ENCODE measurements around the gene SERPINA6. TPM values are rescaled to one million over a fixed set of nuclear protein-coding genes. Genes with fewer than 3 reads are reported as not detected.
A peak's percentile ranks its signal among the peaks of the same experiment; 100 is the strongest.
"Not testable (repeated sequence)": the region's sequence is repeated elsewhere in the genome, so short reads cannot be mapped to it uniquely, and the experiment has no call there.

The SERPINA6 gene
- total RNA-seq, 1 donor from 2014 or later: 0.65 TPM

DNA sequence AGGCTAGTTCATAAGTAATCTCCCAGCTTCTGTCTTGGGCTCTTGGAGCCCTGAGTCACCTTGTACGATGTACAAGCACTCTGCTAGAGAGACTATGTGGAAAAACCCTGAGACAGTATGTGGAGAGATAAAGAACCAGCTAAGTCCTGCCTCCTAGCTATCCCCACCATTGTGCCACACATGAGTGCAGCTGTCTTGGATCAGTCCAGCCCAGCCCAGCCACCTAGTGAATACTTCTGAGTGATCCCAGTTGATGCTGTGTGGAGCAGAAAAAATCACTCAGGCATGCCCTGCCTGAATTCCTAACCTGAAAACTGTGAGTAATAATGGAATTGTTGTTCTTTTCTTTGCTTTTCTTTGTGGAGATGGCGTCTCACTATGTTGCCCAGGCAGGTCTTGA, 5.1 kb upstream of the SERPINA6 start:
- DNase-seq (ENCODE audit: low read depth): peak; percentile 91

DNA sequence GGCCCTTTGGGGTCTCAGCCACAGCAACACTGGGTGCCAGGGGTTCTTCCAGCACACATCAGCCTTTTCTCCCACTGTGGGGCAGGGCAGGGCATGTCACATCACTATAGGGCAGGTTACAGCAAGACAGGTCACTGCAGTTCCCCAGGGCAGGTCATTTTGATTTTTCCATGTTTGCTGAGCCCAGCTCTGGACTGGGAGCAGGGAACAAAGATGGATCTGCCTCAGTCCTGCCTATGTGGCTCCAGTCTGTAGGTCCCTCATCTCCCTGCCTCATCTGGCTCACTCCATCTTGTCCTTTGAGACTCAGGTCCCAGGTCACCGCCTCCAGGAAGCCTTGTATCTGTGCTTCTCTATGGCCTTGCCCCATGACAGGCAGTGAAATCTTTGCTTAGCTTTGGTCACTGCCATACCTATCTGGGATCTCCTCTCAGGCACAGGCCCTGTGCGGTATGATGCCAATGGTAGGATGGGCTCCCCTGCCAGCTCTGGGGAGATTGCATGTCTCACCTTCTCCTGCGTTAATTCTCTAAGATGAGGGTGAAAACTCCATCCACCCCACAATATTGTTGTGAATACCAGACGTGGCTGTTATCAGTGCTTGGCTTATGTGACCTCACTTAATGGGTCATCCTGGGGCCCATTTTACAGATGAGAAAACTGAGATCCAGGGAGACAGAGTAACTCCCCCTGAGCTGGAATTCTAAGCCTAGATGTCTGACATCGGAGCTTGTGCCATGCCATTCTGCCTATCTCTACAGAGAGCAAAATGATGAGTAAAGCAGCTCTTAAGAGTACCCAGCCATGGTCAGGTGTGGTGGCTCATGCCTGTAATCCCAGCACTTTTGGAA, 1.5 kb downstream of the SERPINA6 start:
- no peak for DNase-seq (ENCODE audit: low read depth)

DNA sequence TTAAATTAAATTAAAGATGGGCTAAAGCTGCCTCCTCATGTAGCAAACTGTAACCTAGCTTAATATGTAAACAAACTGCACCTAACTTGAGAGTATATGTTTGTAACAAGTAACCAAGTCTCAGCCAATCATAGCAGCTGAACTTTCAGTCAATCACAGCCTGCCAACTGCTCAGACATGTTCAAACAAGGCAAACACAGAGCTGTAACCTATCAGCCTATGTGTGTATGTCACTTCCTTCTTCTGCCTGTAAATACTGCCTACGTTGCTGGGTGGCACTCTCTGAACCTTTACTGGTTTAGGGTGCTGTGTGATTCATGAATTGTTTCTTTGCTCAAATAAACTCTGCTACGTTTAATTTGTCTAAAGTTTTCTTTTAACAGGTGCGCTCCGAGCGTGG, 2.9 kb downstream of the SERPINA6 start:
- DNase-seq (ENCODE audit: low read depth): peak; percentile 88

DNA sequence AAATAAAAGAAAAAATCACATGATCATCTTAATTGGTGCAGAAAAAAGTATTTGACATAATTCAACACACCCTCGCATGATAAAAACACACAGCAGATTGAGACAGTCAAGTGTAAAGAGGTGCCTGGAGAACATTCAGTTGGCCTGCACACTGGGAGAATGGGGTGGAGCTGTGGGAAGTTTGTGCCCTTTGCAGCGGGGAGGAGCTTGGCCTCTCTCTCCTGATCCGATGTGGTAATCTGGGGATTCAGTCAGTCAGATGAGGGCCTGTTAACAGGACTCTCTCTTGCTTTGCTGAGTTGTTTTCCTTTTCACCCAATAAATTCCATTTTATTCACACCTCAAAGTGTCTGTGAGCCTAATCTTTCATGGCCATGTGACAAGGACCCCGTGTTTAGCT, 5.9 kb downstream of the SERPINA6 start:
- peak; percentile 79 for DNase-seq (ENCODE audit: low read depth)

DNA sequence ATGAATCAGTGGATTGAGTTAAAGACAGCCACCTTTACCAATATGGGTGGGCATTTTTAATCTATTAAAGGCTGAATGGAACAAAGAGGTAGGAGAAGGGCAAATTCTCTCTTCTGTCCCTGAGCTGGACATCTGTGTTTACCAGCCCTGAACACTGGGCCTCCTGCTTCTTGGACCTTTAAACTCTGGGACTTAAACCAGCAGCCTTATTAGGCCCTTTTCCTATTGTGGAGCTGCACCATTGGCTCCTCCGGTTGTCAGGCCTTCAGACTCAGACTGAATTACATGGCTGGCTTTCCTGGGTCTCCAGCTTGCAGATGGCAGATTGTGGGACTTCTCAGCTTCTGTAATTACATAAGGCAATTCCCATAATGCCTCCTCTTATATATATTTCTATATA, 6.4 kb downstream of the SERPINA6 start:
- DNase-seq (ENCODE audit: low read depth): no peak

DNA sequence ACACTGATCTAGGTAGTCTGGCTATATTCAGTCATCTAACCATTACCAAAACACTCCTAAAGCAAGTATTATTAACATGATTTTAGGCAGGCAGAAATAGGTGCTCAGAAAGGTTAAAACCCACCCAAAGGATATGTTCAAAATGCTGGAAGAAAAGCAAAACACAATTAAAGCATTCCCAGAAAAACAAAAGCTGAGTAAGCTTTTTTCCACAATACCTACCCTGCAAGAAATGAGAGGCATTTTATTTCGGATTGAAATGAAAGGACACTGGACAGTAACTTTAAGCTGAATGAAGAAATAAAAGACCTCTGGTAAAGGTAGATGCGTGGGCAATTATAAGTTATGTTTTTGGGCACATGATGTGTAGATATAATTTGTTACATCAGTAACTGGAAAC, 8.2 kb downstream of the SERPINA6 start:
- DNase-seq (ENCODE audit: low read depth): no peak

DNA sequence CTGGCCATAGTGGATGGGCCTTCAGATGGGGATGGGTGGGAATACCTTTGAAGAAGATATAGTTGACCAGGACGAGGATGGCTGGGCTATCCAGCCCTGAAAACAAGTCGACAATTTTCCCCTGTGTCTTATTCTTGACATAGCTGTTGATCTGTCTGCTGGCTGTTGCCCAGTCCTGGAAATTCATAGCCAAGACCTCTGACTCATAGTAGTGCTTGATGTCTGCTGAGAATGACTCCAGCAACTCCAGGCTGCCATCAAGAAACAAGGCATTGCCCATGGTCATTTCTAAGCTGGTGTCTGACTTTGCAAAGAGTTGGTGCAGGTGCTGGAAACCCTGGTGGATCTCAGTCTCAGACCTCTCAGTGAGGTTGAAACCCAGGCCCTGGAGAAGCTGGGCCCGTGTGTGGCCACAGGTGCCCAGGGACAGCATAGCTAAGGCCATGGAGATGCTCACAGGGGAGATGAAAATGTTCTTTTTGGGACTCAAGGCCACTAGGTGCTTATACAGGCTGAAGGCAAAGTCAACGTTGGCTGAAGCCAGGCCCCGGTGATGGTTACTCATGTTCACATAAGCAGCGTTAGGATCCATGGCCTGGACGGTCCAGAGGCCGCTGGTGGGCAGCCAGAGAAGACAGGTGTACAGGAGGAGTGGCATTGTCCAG, 9.0 kb downstream of the SERPINA6 start:
- DNase-seq (ENCODE audit: low read depth): peak; percentile 49

DNA sequence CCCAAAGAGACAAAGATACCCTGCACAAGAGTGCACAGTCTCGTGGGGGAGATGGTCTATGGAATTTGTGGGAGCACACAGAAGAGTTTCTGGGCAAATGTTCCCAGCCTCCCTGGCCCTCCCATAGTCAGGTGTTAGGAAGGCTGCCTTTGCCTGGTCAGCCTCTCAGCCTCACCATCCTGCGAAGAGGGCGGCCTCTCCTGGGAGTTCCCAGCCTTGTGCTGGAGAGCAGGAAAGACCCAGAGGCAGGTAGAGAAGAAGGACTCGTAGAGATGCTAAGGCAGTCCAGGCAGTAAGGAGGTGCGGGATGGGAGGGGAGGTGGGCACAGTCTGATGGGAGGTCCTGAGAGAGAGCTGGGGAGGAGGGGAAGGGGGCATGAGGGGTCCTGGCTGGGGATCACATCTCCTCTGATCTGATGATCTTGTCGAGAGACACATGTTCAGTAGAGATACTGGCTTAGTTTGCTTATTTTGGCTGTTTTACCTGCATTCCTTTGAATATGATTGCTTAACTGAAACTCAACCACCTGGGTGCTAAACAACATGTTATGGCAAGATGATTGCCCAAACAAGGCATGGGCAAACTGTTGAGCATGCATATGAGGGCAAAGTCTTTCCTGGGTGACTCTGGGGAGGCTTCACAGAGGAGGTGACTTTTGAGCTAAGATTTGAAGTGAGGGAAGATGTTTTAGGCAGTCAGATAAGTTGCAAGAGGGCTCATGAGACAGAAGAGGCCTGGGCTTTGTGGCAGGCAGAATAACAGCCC, 10.5 kb downstream of the SERPINA6 start:
- no peak for DNase-seq (ENCODE audit: low read depth)

DNA sequence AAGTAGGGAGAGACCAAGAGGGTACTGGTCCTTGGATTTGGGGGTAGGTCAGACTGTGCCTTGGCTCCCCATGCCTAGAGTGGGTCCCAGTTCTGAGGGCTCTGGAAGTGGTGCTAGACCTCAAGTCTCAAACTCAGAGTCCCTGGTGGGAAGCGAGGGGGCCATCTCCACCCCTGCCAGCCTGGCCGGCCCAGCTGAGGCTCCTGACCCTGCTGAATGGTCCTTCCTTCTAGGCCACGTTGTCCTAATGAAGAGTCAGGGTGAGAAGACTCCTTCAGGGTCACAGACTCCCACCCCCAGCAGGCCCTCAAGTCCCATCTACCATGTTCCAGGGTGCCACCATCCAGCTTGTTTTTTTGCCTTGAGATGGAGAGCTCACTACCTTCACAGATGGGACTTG, 12.9 kb downstream of the SERPINA6 start:
- DNase-seq (ENCODE audit: low read depth): no peak

DNA sequence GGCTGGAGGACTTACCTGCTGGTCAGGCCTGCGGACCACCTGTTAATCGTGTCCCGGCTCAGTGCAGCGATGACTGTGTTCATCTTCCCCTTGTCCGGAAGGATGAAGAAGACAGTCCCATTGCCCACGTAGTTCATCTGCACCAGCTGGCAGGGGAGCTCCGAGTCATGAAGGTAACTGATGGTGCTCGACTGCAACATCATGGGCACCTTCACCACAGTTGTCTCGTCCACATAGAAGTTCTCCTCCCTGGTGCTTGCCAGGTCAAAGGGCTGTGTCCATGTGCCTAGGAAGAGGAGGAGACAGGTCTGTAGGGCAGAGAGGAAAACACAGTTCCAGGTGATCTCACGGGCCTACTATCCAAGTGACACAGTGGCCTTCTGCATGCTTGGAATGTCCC, 13.4 kb downstream of the SERPINA6 start:
- DNase-seq (ENCODE audit: low read depth): no peak

DNA sequence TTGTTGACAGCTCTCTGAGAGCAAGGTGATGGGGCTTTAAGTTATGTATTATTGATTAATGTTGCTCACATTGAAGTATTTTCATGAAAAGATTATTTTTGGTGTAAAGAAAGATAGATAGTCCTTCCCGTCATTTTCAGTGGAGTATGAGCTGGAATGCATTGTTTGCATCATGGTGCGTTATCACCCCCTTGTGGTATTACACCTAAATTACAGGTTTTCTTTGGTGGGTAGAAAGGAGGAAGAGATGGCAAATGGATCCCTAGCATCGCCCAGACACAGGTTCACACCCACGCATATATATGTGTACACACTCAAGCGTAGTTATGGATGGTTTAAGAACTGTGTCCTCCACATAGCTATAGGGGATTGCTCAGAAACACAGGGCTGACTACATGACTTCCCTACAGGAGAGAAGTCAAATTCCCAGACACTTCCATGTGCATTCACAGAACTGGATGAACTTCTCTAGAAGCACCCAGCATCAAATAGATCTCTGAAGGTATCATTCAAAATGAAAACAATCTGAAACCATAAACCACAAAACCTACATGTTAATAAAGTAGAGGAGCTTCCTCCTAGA, 15.6 kb downstream of the SERPINA6 start:
- DNase-seq (ENCODE audit: low read depth): no peak

DNA sequence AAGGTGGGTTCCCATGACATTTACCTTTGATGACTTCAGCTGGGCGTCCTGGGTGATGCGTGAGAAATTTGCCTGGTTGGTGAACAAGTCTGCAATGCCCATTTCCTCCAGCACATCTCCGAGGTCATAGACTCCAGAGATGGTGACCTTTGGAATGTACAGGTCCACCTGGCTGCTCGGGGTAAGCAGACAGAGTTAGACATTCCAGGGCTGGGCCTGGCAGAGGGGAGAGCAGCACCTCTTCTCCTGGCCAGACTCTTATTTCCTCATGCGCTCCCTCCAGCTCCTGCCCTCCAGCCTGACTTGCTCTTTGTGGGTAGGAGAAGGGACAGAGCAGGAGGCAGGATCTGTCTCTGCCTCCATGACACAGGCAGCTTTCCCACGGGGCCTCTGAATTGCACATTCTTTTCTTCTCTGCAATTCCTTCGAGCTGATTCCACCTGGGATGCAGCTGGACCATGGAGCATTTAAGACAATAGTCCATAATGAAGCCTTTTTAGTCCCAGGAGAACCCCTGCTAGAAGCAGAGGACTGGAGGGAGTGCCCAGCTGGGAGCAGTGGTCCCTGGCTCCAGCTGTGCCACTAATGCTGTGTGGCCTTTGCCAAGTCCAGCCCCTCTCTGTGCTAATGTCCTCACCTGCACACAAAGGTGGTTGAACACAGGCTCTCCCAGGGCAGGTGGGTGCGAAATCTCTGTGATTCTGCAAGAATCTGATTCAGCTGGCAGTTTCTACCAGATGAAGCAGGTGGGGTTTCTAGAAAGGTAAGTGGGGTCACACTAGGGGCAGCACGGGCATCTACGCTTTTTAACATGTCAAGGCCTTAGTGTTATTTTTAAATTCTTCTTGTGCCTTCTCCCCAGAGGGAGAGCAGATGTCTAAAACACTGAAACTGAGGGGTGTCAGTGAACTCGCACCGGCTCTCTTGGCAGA, 16.8 kb downstream of the SERPINA6 start:
- no peak for DNase-seq (ENCODE audit: low read depth)

DNA sequence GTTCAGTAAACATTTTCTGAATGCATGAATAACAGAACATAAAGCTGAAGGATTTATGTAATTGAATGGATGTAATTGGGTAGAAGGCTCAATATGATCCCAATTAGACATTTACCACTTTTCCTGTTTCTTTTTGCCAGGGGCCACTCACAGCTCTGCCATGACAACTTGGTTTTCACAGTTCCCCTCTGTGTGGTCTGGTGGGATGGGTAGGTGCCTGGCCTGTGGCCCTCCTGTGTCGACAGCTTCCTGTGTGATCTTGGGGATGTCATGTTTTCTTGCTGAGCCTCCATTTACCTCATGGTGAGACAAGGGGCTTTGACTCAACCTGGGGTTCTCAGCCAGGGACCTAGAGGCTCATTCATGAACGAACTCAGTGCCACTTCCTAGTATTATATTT, 17.5 kb downstream of the SERPINA6 start:
- DNase-seq (ENCODE audit: low read depth): no peak

DNA sequence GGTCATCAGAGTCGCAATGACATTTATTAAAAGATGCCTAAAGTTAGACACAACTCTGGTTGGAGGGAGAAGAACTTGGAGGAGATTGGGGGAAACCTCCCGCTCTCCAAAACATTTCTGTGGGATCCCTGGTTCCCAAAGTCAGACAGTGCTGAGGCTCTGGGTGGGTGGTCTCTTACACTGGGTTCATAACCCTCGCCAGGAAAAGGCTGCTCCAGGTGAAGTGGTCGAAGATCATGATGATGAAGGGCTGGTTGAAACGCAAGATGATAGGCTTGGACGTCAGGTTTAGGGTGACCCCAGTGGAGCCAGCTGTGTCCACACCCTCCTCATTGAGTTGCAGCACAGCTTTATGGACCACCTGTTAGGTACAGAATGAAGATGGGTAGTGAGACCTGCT, 18.9 kb downstream of the SERPINA6 start:
- DNase-seq (ENCODE audit: low read depth): no peak

DNA sequence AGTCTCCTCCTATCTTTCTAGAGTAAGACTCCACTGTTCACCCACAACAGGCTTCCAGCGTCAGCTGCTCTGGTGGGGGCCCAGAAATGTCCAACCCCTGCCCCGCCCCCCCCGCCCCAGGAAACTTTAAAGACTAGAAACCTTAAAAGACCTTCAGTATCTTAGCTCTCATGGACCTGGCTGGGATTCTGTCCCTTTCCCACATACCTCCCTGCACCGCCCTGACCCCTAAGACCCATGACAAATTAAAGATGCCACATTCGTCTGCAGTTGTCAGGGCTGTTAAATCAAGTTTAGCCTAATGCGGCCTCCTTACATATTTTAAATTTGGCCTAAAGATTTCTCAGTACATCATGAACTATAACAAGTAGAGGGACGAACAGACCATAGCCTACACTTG, 20.0 kb downstream of the SERPINA6 start:
- DNase-seq (ENCODE audit: low read depth): no peak

DNA sequence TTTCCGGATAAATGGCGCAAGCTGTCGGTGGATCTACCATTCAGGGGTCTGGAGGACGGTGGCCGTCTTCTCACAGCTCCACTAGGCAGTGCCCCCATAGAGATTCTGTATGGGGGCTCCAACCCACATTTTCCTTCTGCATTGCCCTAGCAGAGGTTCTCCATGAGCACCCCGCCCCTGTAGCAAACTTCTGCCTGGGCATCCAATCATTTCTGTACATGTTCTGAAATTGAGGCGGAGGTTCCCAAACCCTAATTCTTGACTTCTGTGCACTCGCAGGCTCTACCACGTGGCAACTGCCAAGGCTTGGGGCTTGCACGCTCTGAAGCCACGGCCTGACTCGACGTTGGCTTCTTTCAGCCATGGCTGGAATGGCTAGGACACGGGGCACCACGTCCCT, 25.0 kb downstream of the SERPINA6 start:
- DNase-seq (ENCODE audit: low read depth): no peak

DNA sequence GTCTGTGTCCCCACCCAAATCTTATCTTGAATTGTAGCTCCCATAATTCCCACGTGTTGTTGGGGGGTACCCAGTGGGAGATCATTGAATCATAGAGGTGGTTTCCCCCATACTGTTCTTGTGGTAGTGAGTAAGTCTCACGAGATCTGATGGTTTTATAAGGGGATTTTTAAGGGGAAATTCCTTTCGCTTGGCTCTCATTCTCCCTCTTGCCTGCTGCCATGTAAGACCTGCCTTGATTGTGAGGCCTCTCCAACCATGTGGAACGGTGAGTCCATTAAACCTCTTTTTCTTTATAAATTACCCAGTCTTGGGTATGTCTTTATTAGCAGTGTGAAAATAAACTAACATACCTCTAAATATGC, 27.0 kb downstream of the SERPINA6 start:
- not testable (repeated sequence) for DNase-seq (ENCODE audit: low read depth)

DNA sequence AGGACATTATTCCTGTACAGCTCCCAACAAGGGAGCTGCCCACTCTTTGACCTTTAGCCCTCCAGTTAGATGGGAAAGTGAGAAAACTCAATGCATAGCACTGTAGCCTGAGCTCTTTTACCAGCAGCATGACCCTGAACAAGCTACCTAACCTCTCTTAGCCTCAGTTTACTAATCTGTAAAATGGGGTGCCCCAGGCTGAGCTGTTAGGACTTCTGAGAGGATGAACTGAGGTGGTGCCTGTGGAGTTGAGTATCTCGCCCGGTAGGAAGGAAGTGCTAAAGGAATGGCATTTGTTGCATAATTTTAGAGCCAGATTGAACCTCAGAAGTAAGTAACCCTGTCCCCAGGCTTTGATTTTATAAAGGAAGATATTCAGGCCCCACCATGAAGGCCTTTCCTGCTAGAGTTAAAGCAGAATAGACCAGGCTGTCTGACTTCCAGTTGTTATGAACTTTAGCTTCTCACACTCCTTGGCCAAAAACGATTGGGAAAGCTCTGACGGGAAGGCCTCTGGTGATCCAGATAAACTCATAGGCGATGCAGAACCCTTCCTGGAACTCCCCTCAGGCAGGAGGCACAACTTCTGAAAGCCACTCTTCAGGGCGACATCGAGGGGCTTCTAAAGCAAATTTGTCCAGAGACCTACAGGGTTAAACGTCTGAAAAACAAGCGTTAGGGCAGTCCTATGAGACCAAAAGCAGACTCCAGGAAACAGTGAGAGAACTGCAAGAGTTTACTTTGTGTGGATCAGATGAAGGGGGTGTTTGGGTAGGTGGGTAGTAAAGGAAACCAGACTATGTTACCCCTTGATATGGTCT, 27.6 kb downstream of the SERPINA6 start:
- DNase-seq (ENCODE audit: low read depth): no peak

DNA sequence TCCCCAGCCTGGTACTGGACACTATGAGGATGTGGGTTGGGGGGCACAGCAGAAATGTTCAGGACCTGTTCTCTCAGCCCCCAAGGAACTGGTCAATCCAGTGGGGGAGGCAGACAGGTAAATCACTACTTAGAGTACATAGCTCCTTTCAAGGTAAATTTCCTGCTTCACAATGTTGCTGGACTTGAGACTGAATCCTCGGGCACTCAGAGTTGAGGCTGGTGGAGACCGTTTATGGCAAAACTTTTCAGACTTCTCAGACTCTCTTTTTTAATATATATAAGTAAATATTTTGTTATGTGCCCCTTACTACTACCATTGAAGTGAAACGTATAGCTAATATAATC, 29.6 kb downstream of the SERPINA6 start:
- DNase-seq (ENCODE audit: low read depth): no peak

DNA sequence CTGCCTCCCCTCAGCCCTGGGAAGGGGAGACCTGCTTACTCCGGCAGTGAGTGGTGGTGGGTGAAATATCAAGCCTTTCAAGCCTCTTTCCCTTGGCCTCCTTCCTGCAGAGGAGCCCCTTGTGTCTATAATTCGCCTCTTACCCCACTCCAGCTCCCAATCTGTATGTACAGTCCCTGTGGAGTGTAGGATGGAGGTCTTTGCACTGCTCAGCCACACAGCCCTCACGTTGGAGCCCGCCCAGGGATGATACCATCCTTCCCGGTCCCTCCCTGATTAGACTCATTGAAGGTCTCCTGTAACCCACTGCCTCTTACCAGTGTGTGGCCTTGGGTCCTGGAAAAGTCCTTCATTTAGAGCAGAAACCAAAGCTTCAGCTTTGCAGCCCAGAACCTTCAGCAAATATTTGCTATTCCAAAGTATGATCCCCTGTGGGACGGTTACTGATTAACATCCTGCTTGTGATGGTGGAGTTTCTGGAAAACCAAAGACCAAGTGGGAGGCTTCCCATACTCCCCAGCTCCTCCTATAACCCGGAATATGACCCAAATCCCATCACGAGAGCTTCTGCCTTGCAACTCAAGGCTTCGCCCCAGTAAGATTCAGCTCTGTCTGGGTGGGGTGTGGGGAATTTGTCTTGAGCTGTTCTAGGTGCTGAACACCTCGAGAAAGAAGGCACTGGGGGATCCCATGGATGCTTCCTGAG, 30.1 kb downstream of the SERPINA6 start, which contains the start of gene SERPINA10:
Gene SERPINA10 (minus strand): TSS at position 397 of the 706 bp plus-strand sequence. CDS start 2,675 bp downstream, outside the sequence.
- no peak for DNase-seq (ENCODE audit: low read depth)
